GM19239 (cell line): ENCODE measurements around the gene TMPRSS9.
"Not testable (repeated sequence)": the region's sequence is repeated elsewhere in the genome, so short reads cannot be mapped to it uniquely, and the experiment has no call there.

Source experiments
- DNase-seq: peaks from one replicate; pipeline ENCODE4 v3.0.0; 2011; ENCODE audit warnings: low spot score; ENCODE audit not compliant: insufficient read length
- FAIRE-seq: peaks from 2 replicates; lab custom pipeline; 2011; peaks lifted over from hg19 to GRCh38; lab: Jason Lieb, UNC

The TMPRSS9 gene

DNA sequence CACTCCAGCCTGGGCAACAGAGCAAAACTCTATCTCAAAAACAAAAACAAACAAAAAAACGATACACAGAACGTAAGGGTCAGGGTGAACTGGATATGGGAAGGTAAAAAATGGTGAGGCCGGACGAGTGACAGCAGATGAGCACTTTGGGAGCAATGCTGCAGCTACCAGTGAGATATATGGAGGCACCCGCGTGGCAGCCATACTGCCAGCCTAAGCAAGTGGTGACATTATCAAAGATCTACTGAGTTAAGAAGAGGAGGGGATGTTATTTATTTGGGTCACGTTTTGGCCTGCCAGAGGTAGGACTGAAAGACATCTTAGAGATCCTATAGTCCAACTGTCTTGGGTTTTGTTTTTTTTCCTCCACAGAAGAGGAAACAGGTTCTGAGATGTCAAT lies 53.1 kb downstream of the TMPRSS9 start:
- DNase-seq (no peak), FAIRE-seq (no peak)

DNA sequence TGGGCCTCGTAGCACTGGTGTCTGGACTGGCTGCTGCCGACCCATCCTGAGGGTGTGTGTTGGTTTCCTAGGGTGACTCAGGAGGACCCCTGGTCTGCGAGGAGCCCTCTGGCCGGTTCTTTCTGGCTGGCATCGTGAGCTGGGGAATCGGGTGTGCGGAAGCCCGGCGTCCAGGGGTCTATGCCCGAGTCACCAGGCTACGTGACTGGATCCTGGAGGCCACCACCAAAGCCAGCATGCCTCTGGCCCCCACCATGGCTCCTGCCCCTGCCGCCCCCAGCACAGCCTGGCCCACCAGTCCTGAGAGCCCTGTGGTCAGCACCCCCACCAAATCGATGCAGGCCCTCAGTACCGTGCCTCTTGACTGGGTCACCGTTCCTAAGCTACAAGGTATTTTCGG lies 53.6 kb downstream of the TMPRSS9 start:
- no peak for DNase-seq
- no peak for FAIRE-seq

DNA sequence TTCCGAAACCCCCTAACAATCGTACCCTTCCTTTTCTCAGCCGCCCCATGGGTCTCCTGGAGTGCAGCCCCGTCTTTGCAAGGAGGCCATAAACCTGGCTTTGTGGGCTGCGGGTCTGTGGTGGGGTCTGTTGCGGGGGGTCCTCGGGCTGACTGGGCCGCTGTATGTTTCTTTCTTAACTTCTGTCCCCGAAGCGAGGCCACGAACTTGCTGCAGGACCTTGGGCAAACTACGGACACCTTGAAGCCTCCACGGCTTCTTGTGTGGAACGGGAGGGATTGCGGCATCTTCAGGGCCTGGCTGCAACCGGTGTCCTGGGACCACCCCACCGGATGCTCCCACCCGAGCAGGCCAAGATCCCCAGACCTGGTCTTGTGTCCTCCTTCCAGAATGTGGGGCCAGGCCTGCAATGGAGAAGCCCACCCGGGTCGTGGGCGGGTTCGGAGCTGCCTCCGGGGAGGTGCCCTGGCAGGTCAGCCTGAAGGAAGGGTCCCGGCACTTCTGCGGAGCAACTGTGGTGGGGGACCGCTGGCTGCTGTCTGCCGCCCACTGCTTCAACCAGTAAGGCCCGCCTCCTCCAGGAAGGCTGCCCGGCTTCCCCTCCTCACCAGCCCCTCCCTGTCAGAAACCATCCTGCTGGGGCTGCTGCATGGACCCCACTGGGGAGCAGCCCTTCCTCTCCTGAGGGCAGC lies 55.4 kb downstream of the TMPRSS9 start:
- DNase-seq = no peak
- no peak for FAIRE-seq

DNA sequence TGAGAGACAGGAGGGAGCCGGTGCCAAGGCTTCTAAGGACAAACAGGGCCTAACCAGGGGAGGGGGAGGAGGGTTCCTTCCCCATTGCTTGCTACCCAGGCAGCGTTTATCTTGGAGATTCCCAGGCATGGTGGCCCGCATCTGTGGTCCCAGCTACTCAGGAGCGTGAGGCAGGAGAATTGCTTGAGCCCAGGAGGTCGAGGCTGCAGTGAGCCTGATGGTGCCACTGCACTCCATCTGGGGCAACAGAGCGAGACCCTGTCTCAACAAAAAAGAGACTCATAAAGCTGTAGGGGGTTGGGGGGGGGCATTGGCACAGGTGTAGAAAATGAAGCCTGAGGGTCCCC lies 55.9 kb downstream of the TMPRSS9 start:
- FAIRE-seq (no peak), DNase-seq (no peak)

DNA sequence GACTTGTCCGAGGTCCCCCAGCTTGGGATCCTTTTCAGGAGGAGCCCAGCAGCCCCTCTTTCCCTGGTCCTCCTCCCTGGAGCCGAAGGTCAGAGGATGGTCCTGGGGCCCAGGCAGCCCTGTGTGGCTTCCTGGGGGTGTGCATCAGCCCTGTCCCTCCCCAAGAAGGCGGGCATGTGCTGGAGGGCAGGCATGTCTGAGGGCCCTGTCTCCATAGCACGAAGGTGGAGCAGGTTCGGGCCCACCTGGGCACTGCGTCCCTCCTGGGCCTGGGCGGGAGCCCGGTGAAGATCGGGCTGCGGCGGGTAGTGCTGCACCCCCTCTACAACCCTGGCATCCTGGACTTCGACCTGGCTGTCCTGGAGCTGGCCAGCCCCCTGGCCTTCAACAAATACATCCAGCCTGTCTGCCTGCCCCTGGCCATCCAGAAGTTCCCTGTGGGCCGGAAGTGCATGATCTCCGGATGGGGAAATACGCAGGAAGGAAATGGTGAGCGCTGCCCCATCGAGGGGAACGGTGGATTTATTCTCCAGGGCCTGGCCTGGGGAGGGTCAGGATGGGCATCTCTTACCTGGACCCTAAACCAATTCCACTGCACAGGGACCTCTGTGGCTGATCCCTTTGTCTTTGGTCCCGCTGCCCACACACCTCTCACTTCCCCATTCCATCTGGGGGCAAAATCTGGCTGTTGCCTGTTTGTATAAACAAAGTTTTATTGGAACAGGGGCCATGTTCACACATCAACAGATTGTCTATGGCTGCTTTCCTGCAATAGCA lies 56.4 kb downstream of the TMPRSS9 start:
- FAIRE-seq (no peak), DNase-seq (no peak)

DNA sequence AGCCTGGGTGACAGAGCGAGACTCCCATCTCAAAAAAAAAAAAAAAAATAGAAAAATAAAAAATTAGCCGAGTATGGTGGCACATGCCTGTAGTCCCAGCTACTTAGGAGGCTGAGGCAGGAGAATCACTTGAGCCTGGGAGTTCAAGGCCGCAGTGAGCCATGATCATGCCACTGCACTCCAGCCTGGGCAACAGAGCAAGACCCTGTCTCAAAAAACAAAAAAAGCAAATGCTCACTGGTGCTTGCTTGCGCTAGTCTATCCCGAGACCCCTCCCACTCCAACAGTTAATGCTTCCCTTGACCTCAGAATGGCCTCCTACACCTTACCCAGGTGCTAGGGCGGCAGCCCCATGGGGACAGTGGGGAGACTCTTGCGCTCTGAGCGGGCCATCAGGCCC lies 57.4 kb downstream of the TMPRSS9 start:
- FAIRE-seq, DNase-seq: not testable (repeated sequence)

DNA sequence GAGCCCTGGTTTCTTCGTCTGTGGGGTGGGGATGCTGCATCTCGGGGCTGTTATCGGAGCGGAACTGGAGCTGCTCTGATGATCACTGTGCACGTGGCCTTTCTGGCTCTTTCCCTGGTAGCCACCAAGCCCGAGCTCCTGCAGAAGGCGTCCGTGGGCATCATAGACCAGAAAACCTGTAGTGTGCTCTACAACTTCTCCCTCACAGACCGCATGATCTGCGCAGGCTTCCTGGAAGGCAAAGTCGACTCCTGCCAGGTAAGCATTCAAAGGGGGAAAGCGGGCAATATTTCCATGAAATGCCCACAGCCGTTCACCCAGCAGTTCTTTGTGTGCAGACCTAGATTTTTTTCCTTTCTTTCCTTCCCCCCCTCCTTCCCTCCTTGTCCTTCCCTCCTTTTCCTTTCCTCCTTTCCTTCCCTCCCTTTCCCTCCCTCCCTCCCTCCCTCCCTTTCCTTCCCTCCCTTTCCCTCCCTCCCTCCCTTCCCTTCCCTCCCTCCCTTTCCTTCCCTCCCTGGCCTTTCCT lies 57.9 kb downstream of the TMPRSS9 start:
- no peak for DNase-seq
- no peak for FAIRE-seq

DNA sequence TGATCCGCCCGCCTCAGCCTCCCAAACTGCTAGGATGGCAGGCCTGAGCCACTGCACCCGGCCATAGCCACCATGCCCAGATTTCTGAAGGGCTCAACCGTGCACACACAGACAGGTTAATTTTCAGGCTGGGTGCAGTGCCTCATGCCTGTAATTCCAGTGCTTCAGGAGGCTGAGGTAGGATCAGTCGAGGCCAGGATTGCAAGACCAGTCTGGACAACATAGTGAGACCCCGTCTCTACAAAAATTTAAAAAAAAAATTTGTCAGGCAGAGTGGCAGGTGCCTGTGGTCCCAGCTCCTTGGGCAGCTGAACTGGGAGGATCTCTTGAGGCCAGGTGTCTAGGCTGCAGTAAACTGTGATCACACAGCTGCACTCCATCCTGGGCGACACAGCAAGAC lies 59.7 kb downstream of the TMPRSS9 start:
- FAIRE-seq (no peak), DNase-seq (no peak)

DNA sequence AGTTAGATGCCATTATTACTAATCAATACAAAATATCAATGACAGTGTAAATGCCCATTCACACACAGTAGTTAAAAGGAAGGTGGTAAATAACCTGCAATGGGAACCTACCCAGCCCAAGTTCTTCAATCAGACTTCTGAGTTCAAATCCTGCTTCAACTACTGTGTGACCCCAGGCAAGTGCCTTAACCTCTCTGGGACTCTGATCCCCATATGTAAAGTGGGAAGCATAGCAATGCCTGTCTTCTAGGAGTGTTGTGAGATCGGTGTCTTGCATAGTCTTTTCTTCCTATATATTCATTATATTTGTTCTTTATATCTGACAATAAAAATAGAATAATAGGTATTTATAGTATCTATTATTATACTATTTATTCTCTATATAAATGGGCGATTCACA lies 60.4 kb downstream of the TMPRSS9 start:
- FAIRE-seq (no peak), DNase-seq (no peak)

DNA sequence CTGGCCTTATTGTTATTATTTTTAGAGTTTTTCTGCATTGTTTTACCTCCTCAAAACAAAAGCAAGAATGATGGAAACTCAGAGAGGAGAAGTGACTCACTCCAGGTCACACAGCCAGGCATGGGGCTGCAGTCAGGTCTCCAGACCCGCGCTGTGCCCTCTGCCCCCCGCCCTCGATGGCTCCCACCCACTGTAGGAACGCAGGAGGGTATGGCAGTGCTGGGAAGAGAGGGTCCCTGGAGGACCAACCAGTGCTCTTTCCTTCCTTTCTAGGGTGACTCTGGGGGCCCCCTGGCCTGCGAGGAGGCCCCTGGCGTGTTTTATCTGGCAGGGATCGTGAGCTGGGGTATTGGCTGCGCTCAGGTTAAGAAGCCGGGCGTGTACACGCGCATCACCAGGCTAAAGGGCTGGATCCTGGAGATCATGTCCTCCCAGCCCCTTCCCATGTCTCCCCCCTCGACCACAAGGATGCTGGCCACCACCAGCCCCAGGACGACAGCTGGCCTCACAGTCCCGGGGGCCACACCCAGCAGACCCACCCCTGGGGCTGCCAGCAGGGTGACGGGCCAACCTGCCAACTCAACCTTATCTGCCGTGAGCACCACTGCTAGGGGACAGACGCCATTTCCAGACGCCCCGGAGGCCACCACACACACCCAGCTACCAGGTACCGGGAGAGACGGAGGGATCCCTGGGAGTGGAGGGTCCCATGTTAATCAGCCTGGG lies 61.7 kb downstream of the TMPRSS9 start:
- no peak for DNase-seq
- FAIRE-seq = no peak

DNA sequence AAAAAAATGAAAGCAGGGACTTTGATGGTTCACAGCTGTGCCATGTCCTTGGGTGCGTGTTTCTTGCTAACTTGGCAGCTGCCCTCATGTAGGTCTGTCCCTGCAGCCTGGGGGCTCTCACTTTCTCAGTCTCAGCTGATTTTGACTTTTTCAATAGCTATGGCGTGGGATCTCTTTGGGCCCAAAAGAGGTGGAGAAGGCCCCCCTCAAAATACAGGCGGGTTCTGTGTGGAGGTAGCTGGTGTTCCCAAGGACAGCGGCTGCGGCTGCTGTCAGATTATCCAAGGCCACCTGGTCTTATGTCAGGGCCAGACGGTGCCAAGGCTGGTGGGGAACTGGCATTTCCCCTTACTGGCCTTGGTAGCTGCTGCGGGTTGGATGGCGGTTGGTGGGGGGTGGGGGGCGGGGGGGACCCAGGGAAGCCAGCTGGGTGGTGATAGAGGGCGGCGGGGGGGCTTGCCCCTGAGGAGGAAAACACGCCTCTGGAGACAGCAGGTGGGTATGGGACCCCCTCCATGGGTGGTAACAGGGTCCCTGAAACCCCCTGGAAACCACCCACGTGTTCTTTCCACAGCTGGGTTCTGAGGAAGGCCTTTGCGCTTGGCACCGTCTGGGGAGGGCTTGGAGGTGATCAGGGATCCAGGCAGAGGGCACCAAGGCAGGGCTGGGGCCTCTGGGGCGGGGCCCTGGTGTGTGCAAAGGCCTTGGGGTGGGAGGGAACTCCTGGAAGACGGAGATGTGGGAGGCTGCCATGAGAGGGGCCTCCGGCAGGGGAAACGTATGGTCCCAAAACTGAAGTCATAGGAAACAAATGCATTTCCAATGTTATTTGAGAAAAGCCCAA lies 63.2 kb downstream of the TMPRSS9 start:
- no peak for DNase-seq
- no peak for FAIRE-seq

DNA sequence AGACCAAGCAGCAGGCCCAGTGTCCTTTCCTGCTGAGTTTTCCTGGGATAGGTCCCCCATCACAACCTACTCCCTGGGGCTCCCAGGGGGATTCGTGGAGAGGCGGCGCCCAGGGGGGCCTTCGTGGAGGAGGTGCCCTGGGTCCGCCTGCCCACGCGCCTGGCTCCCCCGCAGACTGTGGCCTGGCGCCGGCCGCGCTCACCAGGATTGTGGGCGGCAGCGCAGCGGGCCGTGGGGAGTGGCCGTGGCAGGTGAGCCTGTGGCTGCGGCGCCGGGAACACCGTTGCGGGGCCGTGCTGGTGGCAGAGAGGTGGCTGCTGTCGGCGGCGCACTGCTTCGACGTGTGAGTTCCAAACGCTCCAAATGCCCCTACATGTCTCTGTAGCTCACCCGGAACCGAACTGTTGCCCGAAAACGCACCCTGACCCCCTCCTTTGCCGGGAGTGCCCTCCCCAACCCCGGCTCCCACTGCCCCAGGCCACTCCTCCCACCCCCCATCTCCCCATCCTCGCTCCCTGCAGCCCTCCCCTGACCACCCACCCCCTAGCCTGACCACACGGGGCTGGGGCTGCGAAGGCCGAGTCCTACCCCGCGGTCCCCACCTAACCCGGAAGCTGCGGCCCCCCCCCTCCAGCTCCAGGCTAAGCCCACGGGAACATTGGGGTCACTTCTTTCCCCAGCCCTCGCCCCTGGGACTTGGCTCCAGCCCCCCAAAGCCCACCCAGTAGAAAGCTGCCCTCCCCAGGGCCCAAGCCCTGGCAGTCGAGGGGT lies 64.0 kb downstream of the TMPRSS9 start:
- FAIRE-seq (no peak), DNase-seq (no peak)

DNA sequence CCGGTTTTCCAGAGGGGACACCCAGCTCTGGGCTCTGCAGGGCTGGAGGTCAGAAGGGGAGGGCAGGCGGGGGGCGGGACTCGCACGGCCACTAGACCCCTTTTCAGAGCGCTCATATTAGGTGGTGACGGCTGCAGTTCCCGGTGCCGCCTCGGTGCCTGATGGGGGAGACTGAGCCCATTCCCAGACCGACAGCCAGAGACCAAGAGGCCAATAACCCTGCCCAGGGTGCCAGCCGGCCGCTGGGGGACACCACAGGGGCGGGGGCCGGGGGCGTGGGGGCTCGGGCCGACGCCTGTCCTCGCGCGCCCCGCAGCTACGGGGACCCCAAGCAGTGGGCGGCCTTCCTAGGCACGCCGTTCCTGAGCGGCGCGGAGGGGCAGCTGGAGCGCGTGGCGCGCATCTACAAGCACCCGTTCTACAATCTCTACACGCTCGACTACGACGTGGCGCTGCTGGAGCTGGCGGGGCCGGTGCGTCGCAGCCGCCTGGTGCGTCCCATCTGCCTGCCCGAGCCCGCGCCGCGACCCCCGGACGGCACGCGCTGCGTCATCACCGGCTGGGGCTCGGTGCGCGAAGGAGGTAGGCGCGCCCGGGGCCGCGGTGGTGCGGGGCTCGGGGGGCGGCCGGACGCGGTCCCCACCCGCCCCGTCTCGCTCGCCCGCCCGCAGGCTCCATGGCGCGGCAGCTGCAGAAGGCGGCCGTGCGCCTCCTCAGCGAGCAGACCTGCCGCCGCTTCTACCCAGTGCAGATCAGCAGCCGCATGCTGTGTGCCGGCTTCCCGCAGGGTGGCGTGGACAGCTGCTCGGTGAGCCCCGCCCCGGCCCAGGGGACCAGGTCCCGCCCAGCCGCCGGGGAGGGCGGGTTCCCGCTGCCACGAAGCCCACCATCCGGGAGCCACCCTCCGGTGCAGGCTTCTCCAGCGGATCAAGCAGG lies 64.9 kb downstream of the TMPRSS9 start:
- DNase-seq = no peak
- FAIRE-seq = no peak

DNA sequence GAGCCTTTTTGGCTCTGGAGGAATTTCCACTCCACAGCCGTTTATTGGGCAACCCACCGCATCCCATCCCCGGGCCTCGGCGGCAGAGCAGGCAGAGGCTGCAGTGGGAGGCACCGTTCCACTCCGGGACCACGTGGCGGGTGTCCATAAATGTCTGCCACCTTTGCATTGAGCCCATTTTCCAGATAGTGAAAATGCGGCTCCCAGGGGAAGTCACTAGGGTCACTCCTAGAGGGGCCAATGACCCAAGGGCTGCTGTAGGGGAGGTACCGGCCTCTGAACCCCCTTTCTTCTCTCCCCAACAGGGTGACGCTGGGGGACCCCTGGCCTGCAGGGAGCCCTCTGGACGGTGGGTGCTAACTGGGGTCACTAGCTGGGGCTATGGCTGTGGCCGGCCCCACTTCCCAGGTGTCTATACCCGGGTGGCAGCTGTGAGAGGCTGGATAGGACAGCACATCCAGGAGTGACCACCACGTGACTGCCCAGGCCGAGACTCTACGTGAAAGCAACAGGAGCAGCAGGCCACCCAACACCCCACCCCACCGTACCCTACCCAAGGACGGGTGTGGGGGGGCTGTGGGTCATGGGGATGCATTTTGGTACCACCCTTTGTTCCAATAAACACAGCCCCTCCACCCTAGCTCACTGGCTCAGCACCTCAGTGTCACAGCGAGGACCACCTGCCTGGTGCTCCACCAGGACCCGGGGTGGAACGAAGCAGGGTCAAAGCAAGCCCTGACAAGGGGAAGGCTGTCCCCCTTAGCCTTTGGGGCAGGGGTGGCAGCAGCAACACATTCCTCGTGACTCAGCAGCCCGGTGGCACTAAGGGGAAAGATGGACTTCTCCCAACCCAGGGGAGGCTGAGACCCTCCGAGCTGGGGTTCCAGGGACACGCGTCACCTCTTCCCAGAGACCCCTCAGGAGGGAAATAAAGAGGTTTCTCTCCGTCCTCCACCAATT lies 65.8 kb downstream of the TMPRSS9 start:
- DNase-seq = no peak
- no peak for FAIRE-seq

DNA sequence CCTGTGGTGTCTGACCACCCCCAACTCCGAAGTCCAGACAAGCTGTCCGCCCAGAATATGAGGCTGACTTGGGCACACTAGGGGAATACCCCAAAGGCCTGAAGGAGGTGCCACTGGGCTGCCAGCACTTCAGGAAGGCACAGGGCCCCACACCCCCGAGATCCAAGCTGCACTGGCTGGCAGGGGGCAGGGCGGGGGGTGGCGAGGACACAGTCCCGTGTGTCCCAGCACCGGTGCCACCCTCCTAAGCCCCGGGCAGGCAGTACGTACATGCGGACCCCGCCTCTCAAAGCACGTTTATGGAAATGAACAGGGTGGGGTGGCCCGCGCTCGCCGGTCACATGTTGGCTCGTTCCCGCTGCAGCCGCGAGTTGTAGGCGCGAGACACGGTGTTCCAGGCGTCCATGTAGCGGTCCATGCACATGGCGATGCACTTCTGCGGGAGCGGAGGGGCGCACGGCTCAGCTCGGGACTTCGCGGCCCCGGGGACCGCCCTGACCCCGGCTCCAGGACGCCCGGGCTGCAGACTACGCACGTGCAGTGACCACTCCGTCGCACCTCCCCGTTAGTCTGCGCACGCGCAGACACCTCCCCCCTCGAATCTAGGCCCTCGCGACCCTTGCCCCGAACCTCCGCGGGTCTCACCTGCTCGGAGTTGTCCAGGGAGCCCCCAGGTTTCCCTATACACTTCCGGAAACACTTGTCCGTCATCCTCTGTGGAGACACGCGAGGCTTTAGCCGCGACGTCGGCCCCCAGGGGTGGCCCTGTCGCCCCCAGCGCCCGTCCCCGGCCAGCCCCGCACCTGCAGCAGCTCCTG lies 66.8 kb downstream of the TMPRSS9 start:
- no peak for FAIRE-seq

More for the DNA sequence above, 66.8 kb downstream of the TMPRSS9 start:
- peak; percentile 81 for DNase-seq
